NOMO-1 (cell line): ENCODE results near the gene ARHGEF39.

Source experiments
- DNase-seq, 2 experiments: peaks; one replicate each; lab custom pipeline; 2025; ENCODE audit not compliant: unreplicated experiment in 2 of 2; lab: John Stamatoyannopoulos, UW

ARHGEF39 gene

GRCh38 chr9:35679091-35679490, 14.1 kb upstream of the ARHGEF39 start:
- DNase-seq, result no peak

GRCh38 chr9:35675732-35676392, 10.9 kb upstream of the ARHGEF39 start:
- no peak for DNase-seq

- DNase-seq, result no peak
These were observed 10.2 kb upstream of the ARHGEF39 start for GRCh38 chr9:35675204-35675603.

GRCh38 chr9:35674025-35674361, 9.0 kb upstream of the ARHGEF39 start:
- DNase-seq, result no peak

GRCh38 chr9:35673132-35674024, 8.4 kb upstream of the ARHGEF39 start, which contains the start of gene CA9:
TSS of gene CA9 (plus strand) at chr9:35673928. CDS start at chr9:35673960, 32 bp downstream.
- DNase-seq, result no peak

- no peak for DNase-seq
These were observed 4.5 kb upstream of the ARHGEF39 start for GRCh38 chr9:35669331-35670145.

GRCh38 chr9:35667939-35668338, 2.9 kb upstream of the ARHGEF39 start:
- DNase-seq, result no peak

- no peak for DNase-seq
These were observed 1.6 kb upstream of the ARHGEF39 start for GRCh38 chr9:35666549-35666948.

GRCh38 chr9:35666045-35666444, 1.1 kb upstream of the ARHGEF39 start:
- DNase-seq, result no peak

- no peak for DNase-seq
These were observed 450 bp upstream of the ARHGEF39 start for GRCh38 chr9:35665471-35665818.

- no peak for DNase-seq
These were observed 2.6 kb downstream of the ARHGEF39 start for GRCh38 chr9:35662437-35662836.

- no peak for DNase-seq
These were observed 3.1 kb downstream of the ARHGEF39 start for GRCh38 chr9:35661756-35662350.

- no peak for DNase-seq
These were observed 4.0 kb downstream of the ARHGEF39 start for GRCh38 chr9:35660966-35661415.

GRCh38 chr9:35659340-35659739, 5.7 kb downstream of the ARHGEF39 start:
- DNase-seq, result no peak

GRCh38 chr9:35658968-35659220, 6.1 kb downstream of the ARHGEF39 start:
- peak in 1 of 2 experiments; percentile 61 for DNase-seq

- DNase-seq, result peak; percentile 89 to 90
These were observed 6.6 kb downstream of the ARHGEF39 start, which contains the start of gene CCDC107 for GRCh38 chr9:35658137-35658967. TSS of gene CCDC107 (plus strand) at chr9:35658292. CDS start at chr9:35658380, 88 bp downstream.

- DNase-seq, result peak; percentile 99 to 100
These were observed 7.4 kb downstream of the ARHGEF39 start, which contains the start of gene RMRP for GRCh38 chr9:35657546-35658136. TSS of gene RMRP (minus strand) at chr9:35658019.

GRCh38 chr9:35656831-35657545, 8.0 kb downstream of the ARHGEF39 start:
- DNase-seq, result peak in 1 of 2 experiments; percentile 56

GRCh38 chr9:35656348-35656747, 8.6 kb downstream of the ARHGEF39 start:
- DNase-seq, result no peak
